GM12891 (cell line): Measurements from ENCODE around the gene NCBP1.

ENCODE experiments used
- PAX5 ChIP-seq: IDR thresholded peaks from 2 replicates; pipeline ENCODE4 v1.6.1; 2011; ENCODE audit warnings: low read length, moderate library complexity, mild to moderate bottlenecking; ENCODE audit not compliant: insufficient read depth, severe bottlenecking
- POLR2A ChIP-seq: IDR thresholded peaks from 2 replicates; pipeline ENCODE4 v1.6.1; 2011; ENCODE audit warnings: low read depth, low read length, control low read depth
- POLR2AphosphoS5 ChIP-seq: IDR thresholded peaks from 2 replicates; pipeline ENCODE4 v1.6.1; 2011; ENCODE audit warnings: low read depth, low read length, control low read depth
- POU2F2 ChIP-seq: IDR thresholded peaks from 2 replicates; pipeline ENCODE4 v1.6.1; 2011; ENCODE audit warnings: low read depth, mild to moderate bottlenecking, control low read depth, low read length, moderate library complexity
- TAF1 ChIP-seq: IDR thresholded peaks from 2 replicates; pipeline ENCODE4 v1.6.1; 2011; ENCODE audit warnings: low read depth, low read length, control low read depth

GRCh38 chr9:97698865-97699264 is 65.2 kb downstream of the NCBP1 start:
- no peak for TF ChIP-seq TAF1
- TF ChIP-seq POLR2A = no peak
- no peak for TF ChIP-seq POLR2AphosphoS5
- TF ChIP-seq PAX5 = no peak
- TF ChIP-seq POU2F2 = no peak
